Mesenchymal stem cell (in vitro differentiated cells and primary cell): ENCODE data around the gene SPATS2L.
A peak's percentile ranks its signal among the peaks of the same experiment; 100 is the strongest.

Experiments
- DNase-seq: peaks from one replicate; pipeline ENCODE4 v3.0.0-alpha.2; 2013
- H2AFZ ChIP-seq: one replicate; pipeline ENCODE4 v1.6.1; 2013; ENCODE audit warnings: low read depth, mild to moderate bottlenecking, control low read depth, inconsistent platforms, low read length, moderate library complexity
- H2AK5ac ChIP-seq: 2 replicates; pipeline ENCODE4 v1.6.1; 2013; ENCODE audit warnings: low read length, moderate library complexity, mild to moderate bottlenecking, inconsistent platforms; ENCODE audit not compliant: severe bottlenecking
- H2BK120ac ChIP-seq: one replicate; pipeline ENCODE4 v1.6.1; 2013; ENCODE audit warnings: low read depth, mild to moderate bottlenecking, inconsistent platforms, low read length, moderate library complexity
- H2BK12ac ChIP-seq, 2 experiments: one replicate each; pipeline ENCODE4 v1.6.1; 2013; ENCODE audit warnings: inconsistent platforms in 2 of 2, low read length in 2 of 2, mild to moderate bottlenecking in 2 of 2, moderate library complexity in 2 of 2, control low read depth in 1 of 2
- H2BK15ac ChIP-seq: one replicate; pipeline ENCODE4 v1.6.1; 2013; ENCODE audit warnings: mild to moderate bottlenecking, low read depth, inconsistent platforms; ENCODE audit not compliant: poor library complexity, severe bottlenecking
- H2BK5ac ChIP-seq: 2 replicates; pipeline ENCODE4 v1.6.1; 2013; ENCODE audit warnings: low read depth, mild to moderate bottlenecking, low read length, control low read depth, inconsistent platforms; ENCODE audit not compliant: poor library complexity, severe bottlenecking
- H3K14ac ChIP-seq, 2 experiments: one replicate each; pipeline ENCODE4 v1.6.1; 2013; ENCODE audit warnings: inconsistent platforms in 2 of 2, low read length in 2 of 2, control low read depth in 1 of 2, mild to moderate bottlenecking in 1 of 2, moderate library complexity in 1 of 2
- H3K18ac ChIP-seq, 2 experiments: one replicate each; pipeline ENCODE4 v1.6.1; 2013; ENCODE audit warnings: inconsistent platforms in 2 of 2, low read length in 2 of 2, control low read depth in 1 of 2, low read depth in 1 of 2, mild to moderate bottlenecking in 1 of 2
- H3K23ac ChIP-seq, 2 experiments: one replicate each; pipeline ENCODE4 v1.6.1; 2013; ENCODE audit warnings: inconsistent platforms in 2 of 2, low read length in 2 of 2, mild to moderate bottlenecking in 2 of 2, moderate library complexity in 2 of 2, control low read depth in 1 of 2
- H3K27ac ChIP-seq: 2 replicates; pipeline ENCODE4 v1.5.1; 2013; ENCODE audit warnings: mild to moderate bottlenecking, moderate library complexity, low read length, control low read depth, inconsistent platforms; ENCODE audit not compliant: poor library complexity, severe bottlenecking
- H3K27me3 ChIP-seq, 2 experiments: 2 replicates each; pipeline versions ENCODE4 v1.6.1 to v1.7.0; 2013; ENCODE audit warnings: low read length in 2 of 2, mild to moderate bottlenecking in 2 of 2, moderate library complexity in 2 of 2, control low read depth in 1 of 2, inconsistent platforms in 1 of 2; ENCODE audit not compliant: control insufficient read depth in 1 of 2, insufficient read depth in 1 of 2
- H3K36me3 ChIP-seq, 2 experiments: 2 replicates each; pipeline versions ENCODE4 v1.6.1 to v1.7.0; 2013; ENCODE audit warnings: low read length in 2 of 2, control low read depth in 1 of 2, inconsistent platforms in 1 of 2, low read depth in 1 of 2, mild to moderate bottlenecking in 1 of 2; ENCODE audit not compliant: insufficient read depth in 2 of 2, control insufficient read depth in 1 of 2
- H3K4ac ChIP-seq, 2 experiments: one replicate each; pipeline ENCODE4 v1.6.1; 2013; ENCODE audit warnings: inconsistent platforms in 2 of 2, low read length in 2 of 2, mild to moderate bottlenecking in 2 of 2, moderate library complexity in 2 of 2, control low read depth in 1 of 2, low read depth in 1 of 2
- H3K4me1 ChIP-seq: 2 replicates; pipeline ENCODE4 v1.6.1; 2013; ENCODE audit warnings: low read depth, low read length, control low read depth; ENCODE audit not compliant: control insufficient read depth, insufficient read depth
- H3K4me2 ChIP-seq: 2 replicates; pipeline ENCODE4 v1.6.1; 2013; ENCODE audit warnings: low read length, mild to moderate bottlenecking, inconsistent platforms; ENCODE audit not compliant: poor library complexity, severe bottlenecking
- H3K4me3 ChIP-seq, 2 experiments: 2 replicates each; pipeline versions ENCODE4 v1.5.1 to v1.7.0; 2013; ENCODE audit warnings: low read length in 2 of 2, mild to moderate bottlenecking in 2 of 2, control low read depth in 1 of 2, low read depth in 1 of 2; ENCODE audit not compliant: insufficient read depth in 1 of 2
- H3K79me1 ChIP-seq: replicated peaks from 2 replicates; pipeline ENCODE4 v1.6.1; 2013; ENCODE audit warnings: mild to moderate bottlenecking, control low read depth, low read length, inconsistent platforms; ENCODE audit not compliant: poor library complexity, severe bottlenecking
- H3K9ac ChIP-seq: 2 replicates; pipeline ENCODE4 v1.7.0; 2013; ENCODE audit warnings: mild to moderate bottlenecking, low read length, moderate library complexity
- H3K9me3 ChIP-seq: 2 replicates; pipeline ENCODE4 v1.7.0; 2013; ENCODE audit warnings: mild to moderate bottlenecking, low read length; ENCODE audit not compliant: control insufficient read depth
- H4K8ac ChIP-seq: one replicate; pipeline ENCODE4 v1.6.1; 2013; ENCODE audit warnings: inconsistent platforms, mild to moderate bottlenecking, low read length, moderate library complexity
- H4K91ac ChIP-seq: one replicate; pipeline ENCODE4 v1.6.1; 2013; ENCODE audit warnings: mild to moderate bottlenecking, low read length, inconsistent platforms
- WGBS: methylation state at CpG from one replicate; pipeline ENCODE4 v1.1.7; 2013; ENCODE audit warnings: mixed read lengths; 5-methylcytosine and 5-hydroxymethylcytosine counted together

The SPATS2L gene

DNA sequence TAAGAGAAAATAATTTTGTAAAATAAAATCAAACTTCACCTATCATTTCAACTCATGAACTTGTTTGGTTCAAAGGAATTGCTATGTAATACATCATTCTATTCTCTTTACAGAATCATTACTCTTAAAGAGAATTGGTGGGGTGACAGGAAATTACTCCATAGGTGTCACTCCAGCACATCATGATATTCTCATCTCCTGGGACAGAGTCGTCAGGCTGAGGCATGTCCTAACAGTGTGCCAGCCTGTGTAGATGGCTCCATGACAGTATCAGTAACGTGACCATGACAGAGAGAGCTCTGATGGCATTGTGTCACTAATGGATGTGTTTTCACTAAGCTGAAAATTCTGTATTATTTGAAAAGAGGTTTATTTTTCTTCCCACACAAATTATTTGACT lies 13.9 kb downstream of the SPATS2L start:
- H3K9ac ChIP-seq, result no peak overlapping the region
- peak; percentile 34 for DNase-seq
- 0% methylated on average over 1 of the region's 2 CpGs for WGBS

DNA sequence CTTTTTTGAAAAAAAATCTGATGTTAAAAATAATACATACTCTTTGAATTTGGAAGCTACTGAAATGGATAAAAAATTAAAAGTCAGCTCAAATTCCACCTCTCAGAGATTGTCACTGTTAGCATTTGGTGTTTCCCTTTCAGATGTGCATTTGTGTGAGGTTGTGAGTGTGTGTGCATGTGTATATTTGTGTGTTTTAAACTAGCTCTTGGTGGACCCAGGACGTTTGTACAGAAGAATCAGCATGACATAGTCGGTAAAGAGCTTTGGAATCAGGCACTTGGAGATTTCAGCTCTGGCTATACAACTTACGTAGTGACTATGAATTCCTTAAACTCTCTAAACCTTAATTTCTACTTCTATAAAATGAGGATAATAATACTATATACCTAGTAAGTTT lies 14.5 kb downstream of the SPATS2L start:
- no peak for DNase-seq
- Histone ChIP-seq H3K79me1 (no peaks in the 10 kb centered on the region), H3K4me2 (no peak overlapping the region), H3K4me3 (no peak overlapping the region), H4K91ac (no peak overlapping the region), H2AFZ (no peak overlapping the region), H2BK12ac (no peak overlapping the region), H3K14ac (no peak overlapping the region), H3K4me1 (peaks cover 11% of the 10 kb centered on the region), H3K27ac (no peak overlapping the region), H2BK5ac (no peak overlapping the region), H2BK15ac (no peak overlapping the region), H3K23ac (no peak overlapping the region), H3K18ac (no peak overlapping the region), H3K27me3 (no peaks in the 10 kb centered on the region), H3K36me3 (no peaks in the 10 kb centered on the region), H2BK120ac (no peak overlapping the region), H2AK5ac (no peak overlapping the region), H3K9ac (no peak overlapping the region), H4K8ac (no peak overlapping the region), H3K9me3 (no peaks in the 10 kb centered on the region), H3K4ac (no peak overlapping the region)
- no CpG with 5 or more reads among the region's 3 CpGs for WGBS

More for the DNA sequence above, 13.9 kb downstream of the SPATS2L start:
- peak overlapping the region in 1 of 2 experiments; percentile 28 for H3K14ac ChIP-seq
- H3K4me1 ChIP-seq, result peaks cover 11% of the 10 kb centered on the region
- H3K27ac ChIP-seq, result peak overlapping the region; percentile 69
- H3K36me3 ChIP-seq, result no peaks in the 10 kb centered on the region
- H2BK15ac ChIP-seq, result no peak overlapping the region
- no peaks in the 10 kb centered on the region for H3K79me1 ChIP-seq
- peak overlapping the region; percentile 34 to 82 for H3K18ac ChIP-seq
- H4K91ac ChIP-seq, result no peak overlapping the region
- no peak overlapping the region for H2AFZ ChIP-seq
- H2BK5ac ChIP-seq, result no peak overlapping the region
- no peak overlapping the region for H4K8ac ChIP-seq
- H3K23ac ChIP-seq, result no peak overlapping the region
- no peak overlapping the region for H3K4me2 ChIP-seq
- H3K27me3 ChIP-seq, result no peaks in the 10 kb centered on the region
- H2BK12ac ChIP-seq, result peak overlapping the region in 1 of 2 experiments; percentile 86
- H2BK120ac ChIP-seq, result no peak overlapping the region
- peak overlapping the region in 1 of 2 experiments; percentile 37 for H3K4ac ChIP-seq
- no peak overlapping the region for H3K4me3 ChIP-seq
- H3K9me3 ChIP-seq, result no peaks in the 10 kb centered on the region
- H2AK5ac ChIP-seq, result peak overlapping the region; percentile 95

DNA sequence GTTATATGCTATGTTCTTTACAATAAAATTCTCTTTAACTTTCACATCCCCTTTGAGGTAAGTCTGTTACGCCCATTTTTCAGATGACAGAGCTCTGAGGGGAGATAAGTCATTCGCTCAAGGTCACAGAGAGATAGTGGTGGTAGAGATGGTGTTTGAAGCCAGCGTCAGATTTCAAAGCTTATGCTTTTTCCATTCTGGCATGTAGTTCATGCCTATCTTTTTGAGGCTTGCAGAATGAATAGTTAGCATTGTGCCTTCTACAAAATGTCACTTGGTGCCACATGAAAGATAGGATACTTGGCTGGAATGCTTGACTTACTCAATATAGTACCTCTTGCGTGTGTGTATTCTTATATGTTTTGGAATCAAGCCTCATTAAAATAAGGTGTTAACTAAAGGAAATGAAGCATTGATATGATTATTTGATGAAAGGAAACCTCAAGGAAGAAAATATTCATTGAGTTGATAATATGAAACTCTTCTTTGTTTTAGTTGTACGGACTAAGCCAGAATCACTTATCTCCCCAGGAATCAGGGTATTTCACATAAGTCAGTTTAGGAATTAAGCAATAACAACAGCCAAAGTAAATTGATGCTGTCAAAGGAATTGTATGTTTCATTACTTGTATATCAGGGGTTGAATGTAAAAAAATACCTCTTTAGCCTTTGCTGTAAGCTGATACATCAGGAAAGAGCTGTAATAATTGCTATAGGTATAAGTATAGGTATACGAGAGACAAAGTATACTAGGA lies 15.5 kb downstream of the SPATS2L start:
- Histone ChIP-seq H3K79me1 (no peaks in the 10 kb centered on the region), H3K9ac (no peak overlapping the region), H3K27ac (no peak overlapping the region), H3K27me3 (no peaks in the 10 kb centered on the region), H3K4me1 (peaks cover 7% of the 10 kb centered on the region), H2BK15ac (no peak overlapping the region), H3K9me3 (no peaks in the 10 kb centered on the region), H4K8ac (no peak overlapping the region), H3K36me3 (no peaks in the 10 kb centered on the region), H3K4ac (no peak overlapping the region), H2BK5ac (no peak overlapping the region), H4K91ac (no peak overlapping the region), H2AFZ (no peak overlapping the region), H3K4me2 (no peak overlapping the region), H3K4me3 (no peak overlapping the region), H3K23ac (no peak overlapping the region), H2AK5ac (no peak overlapping the region), H2BK12ac (no peak overlapping the region), H2BK120ac (no peak overlapping the region), H3K18ac (no peak overlapping the region), H3K14ac (no peak overlapping the region)
- WGBS, result 98% methylated on average over 5 of the region's 6 CpGs
- no peak for DNase-seq

GRCh38 chr2:200322607-200323006 lies 16.1 kb downstream of the SPATS2L start:
- no peak overlapping the region for H3K4me2 ChIP-seq
- H3K36me3 ChIP-seq, result no peaks in the 10 kb centered on the region
- no peak overlapping the region for H2AK5ac ChIP-seq
- H3K4me3 ChIP-seq, result no peak overlapping the region
- H3K4me1 ChIP-seq, result peaks cover 6% of the 10 kb centered on the region
- H4K91ac ChIP-seq, result no peak overlapping the region
- no peak overlapping the region for H2BK15ac ChIP-seq
- no peaks in the 10 kb centered on the region for H3K79me1 ChIP-seq
- no peak overlapping the region for H2BK5ac ChIP-seq
- no peak for DNase-seq
- no peak overlapping the region for H4K8ac ChIP-seq
- H2BK12ac ChIP-seq, result no peak overlapping the region
- no peak overlapping the region for H3K4ac ChIP-seq
- H3K27me3 ChIP-seq, result no peaks in the 10 kb centered on the region
- H3K27ac ChIP-seq, result no peak overlapping the region
- H3K23ac ChIP-seq, result no peak overlapping the region
- H2AFZ ChIP-seq, result no peak overlapping the region
- H3K9me3 ChIP-seq, result no peaks in the 10 kb centered on the region
- no peak overlapping the region for H3K18ac ChIP-seq
- no peak overlapping the region for H3K14ac ChIP-seq
- no peak overlapping the region for H3K9ac ChIP-seq
- WGBS, result 100% methylated on average over 1 of the region's 1 CpG
- no peak overlapping the region for H2BK120ac ChIP-seq
